Adrenal gland (tissue), 5 donors: Measurements from ENCODE around the gene PIAS4.

Experiments used
- CTCF ChIP-seq, 6 experiments: fragments of 450-650 bp in 4 of 6; fragments of 200-600 bp in 2 of 6; sonication (generic) in 1 of 6; IDR thresholded peaks; 1 replicate in 5 of 6; 2 replicates in 1 of 6; pipeline versions ENCODE4 v1.5.1 to v1.8.0; 2016 to 2021; ENCODE audit warnings: antibody characterized with exemption in 6 of 6, mild to moderate bottlenecking in 2 of 6, moderate library complexity in 1 of 6
- POLR2A ChIP-seq, 2 donors: fragments of 450-650 bp; IDR thresholded peaks; one replicate each; pipeline ENCODE4 v1.6.1; 2017; ENCODE audit warnings: antibody characterized with exemption in 2 of 2, mild to moderate bottlenecking in 2 of 2, moderate library complexity in 1 of 2
- donor health status: DM: no; HTN: no; CAD: no.

GRCh38 chr19:4080473-4080872 lies 72.9 kb downstream of the PIAS4 start:
- TF ChIP-seq CTCF (IDR thresholded peaks at IDR 0.05) (no peak), POLR2A (IDR thresholded peaks at IDR 0.05) (no peak)
